MM.1S (cell line): ENCODE data around the gene PDCD1.

Source experiments
- DNase-seq: peaks from one replicate; pipeline ENCODE4 v3.0.0-alpha.2; 2015
- H2AFZ ChIP-seq: fragments of 300-600 bp; sonication (generic); 2 replicates; pipeline ENCODE4 v1.6.0; 2016; ENCODE audit warnings: antibody characterized with exemption, low read length
- H3F3A ChIP-seq: fragments of 300-600 bp; sonication (generic); 2 replicates; pipeline ENCODE4 v1.6.1; 2016; ENCODE audit warnings: mild to moderate bottlenecking, antibody characterized with exemption, low read length, moderate library complexity, mixed read lengths; ENCODE audit not compliant: insufficient read depth
- H3K27ac ChIP-seq: fragments of 300-600 bp; sonication (generic); 2 replicates; pipeline ENCODE4 v1.5.1; 2016; ENCODE audit warnings: mild to moderate bottlenecking, low read length
- H3K27me3 ChIP-seq: fragments of 300-600 bp; sonication (generic); replicated peaks from 2 replicates; pipeline ENCODE4 v1.6.0; 2016; ENCODE audit warnings: low read length; ENCODE audit not compliant: insufficient read depth
- H3K36me3 ChIP-seq: fragments of 300-600 bp; sonication (generic); replicated peaks from 2 replicates; pipeline ENCODE4 v1.6.1; 2016; ENCODE audit warnings: mild to moderate bottlenecking, low read length, mixed read lengths; ENCODE audit not compliant: insufficient read depth
- H3K4me1 ChIP-seq: fragments of 300-600 bp; sonication (generic); 2 replicates; pipeline ENCODE4 v1.6.1; 2016; ENCODE audit warnings: low read length, mixed read lengths
- H3K4me2 ChIP-seq: fragments of 300-600 bp; sonication (generic); 2 replicates; pipeline ENCODE4 v1.6.0; 2016; ENCODE audit warnings: low read depth, low read length
- H3K4me3 ChIP-seq: fragments of 300-600 bp; sonication (generic); 2 replicates; pipeline ENCODE4 v1.5.1; 2016; ENCODE audit warnings: low read length, mixed read lengths
- H3K79me2 ChIP-seq: fragments of 300-600 bp; sonication (generic); 2 replicates; pipeline ENCODE4 v1.6.1; 2016; ENCODE audit warnings: mixed run types, low read length, mixed read lengths
- H3K9ac ChIP-seq: fragments of 300-600 bp; sonication (generic); 2 replicates; pipeline ENCODE4 v1.6.1; 2016; ENCODE audit warnings: low read length, mixed read lengths
- H3K9me2 ChIP-seq: fragments of 300-600 bp; sonication (generic); replicated peaks from 2 replicates; pipeline ENCODE4 v1.6.1; 2016; ENCODE audit warnings: mild to moderate bottlenecking, low read length, mixed read lengths; ENCODE audit not compliant: insufficient read depth
- H3K9me3 ChIP-seq: fragments of 300-600 bp; sonication (generic); replicated peaks from 2 replicates; pipeline ENCODE4 v1.6.1; 2016; ENCODE audit warnings: mild to moderate bottlenecking, low read length, mixed read lengths; ENCODE audit not compliant: insufficient read depth
- H4K20me1 ChIP-seq: fragments of 300-600 bp; sonication (generic); 2 replicates; pipeline ENCODE4 v1.6.1; 2016; ENCODE audit warnings: mild to moderate bottlenecking, low read length, moderate library complexity, mixed read lengths; ENCODE audit not compliant: insufficient read depth
- CTCF ChIP-seq: fragments of 300-600 bp; sonication (generic); IDR thresholded peaks from 2 replicates; pipeline ENCODE4 v1.5.1; 2016; ENCODE audit warnings: antibody characterized with exemption, low read length, mixed read lengths
- EZH2 ChIP-seq: fragments of 300-600 bp; sonication (generic); optimal IDR thresholded peaks from 2 replicates; pipeline ENCODE3; 2017; ENCODE audit warnings: low read depth, mild to moderate bottlenecking, antibody characterized with exemption, low read length, mixed read lengths
- EZH2phosphoT487 ChIP-seq: fragments of 300-600 bp; sonication (generic); IDR thresholded peaks from 2 replicates; pipeline ENCODE4 v1.6.1; 2018; ENCODE audit warnings: antibody characterized with exemption, low read length

The PDCD1 gene

DNA sequence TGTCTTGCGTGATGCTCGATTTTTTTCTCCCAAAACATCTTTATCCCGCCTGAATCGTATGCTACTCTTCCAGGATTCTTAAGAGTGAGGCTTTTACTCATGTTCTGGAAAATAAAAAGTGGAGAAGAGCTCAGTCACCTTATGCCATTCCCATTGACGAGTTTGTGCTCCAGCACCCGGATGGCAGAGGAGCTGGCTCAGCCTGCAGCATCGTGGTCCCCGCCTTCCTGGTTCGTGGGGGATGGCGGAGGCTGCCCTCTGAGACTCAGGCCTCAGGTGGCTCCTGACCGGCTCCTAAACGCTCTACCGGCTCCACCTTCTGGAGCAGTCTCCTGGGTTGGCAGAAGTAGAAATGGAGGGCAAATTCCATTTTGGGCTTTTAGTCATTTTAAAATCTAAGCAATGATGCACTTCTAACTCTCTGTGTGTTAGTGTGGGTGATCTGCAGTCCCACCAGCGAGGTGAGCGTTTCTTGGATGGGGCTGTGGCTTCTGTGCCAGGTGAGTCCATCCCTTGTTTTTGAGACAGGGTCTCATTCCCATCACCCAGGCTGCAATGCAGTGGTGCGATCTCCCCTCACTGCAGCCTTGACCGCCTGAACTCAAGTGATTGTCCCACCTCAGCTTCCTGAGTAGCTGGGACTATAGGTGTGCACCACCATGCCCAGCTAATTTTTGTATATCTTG is 38.7 kb upstream of the PDCD1 start:
- Histone ChIP-seq H3F3A (no peaks in the 10 kb centered on the region), H3K27ac (no peak overlapping the region), H4K20me1 (no peaks in the 10 kb centered on the region), H3K27me3 (no peaks in the 10 kb centered on the region), H3K79me2 (no peaks in the 10 kb centered on the region), H3K4me1 (no peaks in the 10 kb centered on the region), H3K9me3 (no peaks in the 10 kb centered on the region), H3K4me3 (no peak overlapping the region), H3K9me2 (no peaks in the 10 kb centered on the region), H2AFZ (no peak overlapping the region), H3K36me3 (no peaks in the 10 kb centered on the region), H3K9ac (no peak overlapping the region), H3K4me2 (no peak overlapping the region)
- no peak for DNase-seq
- TF ChIP-seq EZH2 (no peak), EZH2phosphoT487 (no peak), CTCF (no peak)

- no peaks in the 10 kb centered on the region for H3K9me2 ChIP-seq
- no peak for TF ChIP-seq CTCF
- TF ChIP-seq EZH2, result no peak
- no peak for TF ChIP-seq EZH2phosphoT487
- DNase-seq, result no peak
- H3K9me3 ChIP-seq, result no peaks in the 10 kb centered on the region
- no peaks in the 10 kb centered on the region for H3K36me3 ChIP-seq
- H2AFZ ChIP-seq, result no peak overlapping the region
- H3K9ac ChIP-seq, result no peak overlapping the region
- H3K4me3 ChIP-seq, result no peak overlapping the region
- no peak overlapping the region for H3K27ac ChIP-seq
- H3F3A ChIP-seq, result no peaks in the 10 kb centered on the region
- no peaks in the 10 kb centered on the region for H3K79me2 ChIP-seq
- H3K4me2 ChIP-seq, result no peak overlapping the region
- H4K20me1 ChIP-seq, result no peaks in the 10 kb centered on the region
- H3K27me3 ChIP-seq, result no peaks in the 10 kb centered on the region
- no peaks in the 10 kb centered on the region for H3K4me1 ChIP-seq
Measured at GRCh38 chr2:241896746-241897201, 38.1 kb upstream of the PDCD1 start.

- Histone ChIP-seq H4K20me1 (no peaks in the 10 kb centered on the region), H3K79me2 (no peaks in the 10 kb centered on the region), H3K4me3 (no peak overlapping the region), H2AFZ (no peak overlapping the region), H3K4me1 (no peaks in the 10 kb centered on the region), H3K9me2 (no peaks in the 10 kb centered on the region), H3F3A (no peaks in the 10 kb centered on the region), H3K27ac (no peak overlapping the region), H3K9ac (no peak overlapping the region), H3K36me3 (no peaks in the 10 kb centered on the region), H3K9me3 (no peaks in the 10 kb centered on the region), H3K4me2 (no peak overlapping the region), H3K27me3 (no peaks in the 10 kb centered on the region)
- DNase-seq, result no peak
- TF ChIP-seq CTCF (no peak), EZH2phosphoT487 (no peak), EZH2 (no peak)
Measured at GRCh38 chr2:241895712-241896641, 37.3 kb upstream of the PDCD1 start.
